ENCODE measurements around the gene NBPF3.

DNA sequence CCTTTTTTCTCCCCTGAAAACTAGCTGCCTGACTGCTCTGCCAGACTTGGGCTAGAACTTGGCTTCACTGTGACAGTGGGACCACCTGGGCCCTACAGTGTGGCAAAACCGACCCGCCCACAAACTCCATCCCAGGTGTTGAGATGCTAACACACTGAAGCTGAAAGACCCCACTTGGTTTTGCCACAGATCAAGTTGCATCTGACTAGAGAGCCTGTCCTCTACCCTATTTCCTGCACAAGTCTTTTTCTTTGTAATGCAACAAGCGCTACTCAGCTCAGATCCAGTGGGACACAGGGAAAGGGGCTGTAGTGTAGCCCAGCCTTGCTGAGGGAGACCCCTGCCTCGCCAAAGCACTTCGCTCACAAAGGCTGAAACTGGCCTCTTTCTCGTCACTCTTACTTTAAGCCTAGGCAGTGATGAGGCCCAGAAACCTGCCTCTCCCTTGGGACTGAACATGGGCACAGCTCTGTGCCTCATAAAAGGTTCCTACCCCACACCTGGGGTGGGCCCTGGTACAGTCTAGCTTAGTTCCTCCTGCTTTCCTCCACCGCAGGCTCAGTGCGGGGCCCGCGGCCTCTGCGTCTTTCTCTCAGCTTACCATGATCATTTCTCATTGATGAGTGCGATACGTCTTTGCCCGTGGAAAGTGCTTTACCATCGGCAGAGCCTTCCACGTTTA is 79.0 kb downstream of the NBPF3 start:
- TF ChIP-seq YY1 (IDR thresholded peaks at IDR 0.05; ENCODE audit: insufficient read depth, insufficient read length) (no peak), ZNF274 (IDR thresholded peaks at IDR 0.05; ENCODE audit: low read depth, low read length) (no peak), SUZ12 (IDR thresholded peaks at IDR 0.05; ENCODE audit: extremely low read depth, insufficient read depth, insufficient read length) (no peak)
